GM18951 (cell line): ENCODE data around the gene NR1D1.
A peak's percentile ranks its signal among the peaks of the same experiment; 100 is the strongest.

Experiments
- POLR2A ChIP-seq: IDR thresholded peaks from 4 replicates; pipeline ENCODE4 v1.6.1; 2011; ENCODE audit warnings: mild to moderate bottlenecking; ENCODE audit not compliant: insufficient read length, insufficient read depth; ENCODE audit errors: extremely low read depth
- in situ Hi-C: fragments of 300-500 bp; cut with MboI; formaldehyde crosslinking; loops from one replicate; pipeline ENCODE4 v1.12.0; 2022; ENCODE audit warnings: low sequenced_read_pairs, mixed read lengths, inconsistent platforms; ENCODE audit not compliant: unreplicated experiment

NR1D1 gene

DNA sequence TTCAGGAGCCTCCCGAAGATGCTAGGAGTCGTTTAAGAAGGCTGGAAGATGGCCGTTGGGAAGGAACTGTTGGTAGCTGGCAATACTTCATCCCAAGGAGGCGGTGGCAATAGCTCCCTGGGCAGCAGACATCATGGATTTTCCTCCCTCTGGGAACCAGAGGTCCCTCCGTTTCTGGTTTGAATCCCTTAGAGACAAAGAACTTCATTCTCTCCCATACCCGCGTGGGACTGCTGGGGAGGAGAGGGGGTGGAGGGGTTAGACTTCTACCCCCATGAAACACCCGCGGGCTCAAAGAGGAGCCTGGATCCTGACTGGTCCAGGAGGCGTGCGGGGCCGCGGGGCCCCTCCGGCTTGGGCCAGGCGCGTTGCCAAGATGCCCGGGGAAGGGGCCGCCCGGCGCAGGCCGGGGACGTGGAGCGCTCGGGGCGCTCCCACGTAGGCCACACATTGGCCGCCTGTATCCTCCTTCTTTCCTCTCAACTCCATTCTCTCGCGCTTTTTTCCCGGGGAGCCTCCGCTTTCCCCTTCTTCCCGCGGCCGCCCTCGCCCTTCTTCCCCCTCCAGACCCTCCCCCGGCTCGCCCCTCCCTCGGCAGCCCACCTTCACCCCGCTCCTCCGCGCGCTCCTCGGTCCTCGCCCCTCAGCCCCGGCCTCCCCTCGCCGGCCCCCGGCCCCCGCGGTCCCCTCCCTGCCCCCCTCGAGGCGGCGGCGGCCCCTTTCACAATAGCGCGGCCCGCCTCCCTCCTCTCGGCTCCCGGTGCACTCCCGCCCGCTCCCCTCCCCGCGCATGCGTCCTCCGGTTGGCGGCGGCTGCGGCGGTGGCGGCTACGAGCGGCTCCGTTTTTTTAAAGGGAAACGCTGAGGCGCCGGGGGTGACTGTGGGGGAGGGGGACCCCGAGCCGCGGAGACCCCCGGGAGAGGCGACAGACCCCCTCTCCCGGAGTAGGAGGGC lies 21.1 kb upstream of the NR1D1 start, which contains the start of gene MSL1:
Gene MSL1 (plus strand): TSS at position 791 of the 955 bp plus-strand sequence. CDS start 642 bp downstream, outside the sequence.
- peak; percentile 62 for TF ChIP-seq POLR2A
- in situ Hi-C loops, result no loop called here

- in situ Hi-C loops, result no loop called here
- TF ChIP-seq POLR2A, result no peak
These were observed 14.7 kb upstream of the NR1D1 start for GRCh38 chr17:40115101-40115436.

- no peak for TF ChIP-seq POLR2A
- in situ Hi-C loops, result no loop called here
These were observed 13.5 kb upstream of the NR1D1 start for GRCh38 chr17:40113907-40114245.

GRCh38 chr17:40113110-40113906 lies 12.9 kb upstream of the NR1D1 start:
- in situ Hi-C loops, result no loop called here
- TF ChIP-seq POLR2A, result peak; percentile 64

- TF ChIP-seq POLR2A, result no peak
- in situ Hi-C loops, result no loop called here
These were observed 12.3 kb upstream of the NR1D1 start for GRCh38 chr17:40112718-40113109.

- in situ Hi-C loops, result no loop called here
These were observed 11.9 kb upstream of the NR1D1 start for GRCh38 chr17:40112191-40112711.

GRCh38 chr17:40111221-40112128 lies 11.1 kb upstream of the NR1D1 start:
- in situ Hi-C loops, result no loop called here

More at GRCh38 chr17:40112191-40112711, 11.9 kb upstream of the NR1D1 start:
- TF ChIP-seq POLR2A, result no peak

DNA sequence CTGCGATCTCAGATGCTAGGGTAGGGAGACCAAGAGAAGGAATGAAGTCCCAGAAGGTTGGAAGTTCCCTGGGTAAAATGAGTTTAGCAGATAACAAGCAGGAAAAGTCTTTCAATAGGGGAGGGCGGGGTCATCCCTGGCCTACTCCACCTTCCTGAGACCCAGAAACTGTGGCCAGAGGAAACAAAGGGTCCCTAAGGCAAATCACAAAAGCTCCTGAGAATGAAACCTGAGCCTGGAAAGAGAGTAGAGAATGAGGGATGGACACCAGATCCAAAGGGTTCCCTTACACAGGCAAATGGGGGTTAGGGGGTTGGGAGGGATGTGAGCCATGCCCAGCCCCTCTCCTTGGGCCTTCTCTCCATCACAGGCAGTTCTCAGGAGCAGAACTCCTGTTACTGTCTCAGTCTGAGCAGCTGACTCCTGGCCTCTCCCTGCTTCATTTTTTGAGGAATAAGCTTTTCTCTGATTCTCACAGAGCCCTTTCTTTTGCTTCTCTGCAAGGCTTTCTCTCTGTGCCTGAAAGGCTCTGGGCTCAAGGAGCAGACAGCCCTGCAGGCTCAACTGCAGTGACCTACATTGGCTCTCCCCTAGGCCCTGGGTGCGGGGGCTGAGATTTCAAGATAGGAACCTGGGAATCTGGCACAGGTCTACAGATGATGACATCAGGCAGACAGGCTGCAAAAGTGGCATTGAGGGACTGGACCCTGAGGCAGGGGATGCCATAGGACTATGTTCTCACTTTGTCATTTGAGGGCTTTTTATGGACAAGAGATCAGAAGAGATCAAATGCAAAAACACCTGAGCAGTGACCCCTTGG lies 9.8 kb upstream of the NR1D1 start:
- TF ChIP-seq POLR2A, result no peak

More at GRCh38 chr17:40111221-40112128, 11.1 kb upstream of the NR1D1 start:
- TF ChIP-seq POLR2A, result no peak

GRCh38 chr17:40108970-40109824 lies 8.8 kb upstream of the NR1D1 start:
- no peak for TF ChIP-seq POLR2A
- in situ Hi-C loops, result no loop called here

More for the DNA sequence above, 9.8 kb upstream of the NR1D1 start:
- in situ Hi-C loops, result no loop called here

DNA sequence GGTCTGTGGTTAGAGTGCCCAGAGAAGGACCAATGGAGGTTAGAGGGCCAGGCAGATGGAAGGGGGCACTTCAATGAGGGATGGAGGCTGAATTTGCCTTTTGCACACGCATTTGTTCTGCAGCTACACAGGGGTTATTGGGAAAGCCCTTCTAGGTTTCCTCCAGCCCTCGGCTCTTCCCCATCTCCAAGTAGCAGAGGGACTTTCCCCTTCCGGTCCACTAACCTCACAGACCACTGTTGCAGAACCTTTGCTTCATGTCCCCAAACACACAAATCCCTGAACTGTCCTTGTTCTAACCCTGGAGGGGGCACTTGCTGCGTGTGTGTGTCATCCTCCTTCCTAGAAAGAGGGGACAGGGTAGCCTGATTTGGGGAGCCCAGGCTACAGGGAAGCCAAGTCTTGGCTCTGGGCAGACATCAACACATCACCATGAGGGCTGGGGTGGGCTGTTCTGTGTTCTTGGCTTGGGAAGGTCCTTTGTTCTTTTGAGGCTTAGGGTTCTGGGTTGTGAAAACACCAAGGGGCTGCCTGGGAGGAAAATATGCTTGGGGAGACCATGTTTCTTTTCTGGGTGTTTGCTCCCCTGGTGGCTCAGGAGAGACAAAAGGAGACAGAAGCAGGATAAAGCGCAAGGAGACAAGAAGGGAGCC lies 7.3 kb upstream of the NR1D1 start:
- in situ Hi-C loops, result no loop called here
- no peak for TF ChIP-seq POLR2A
